Measurements from ENCODE around the gene KCNAB3. TPM values are rescaled to one million over a fixed set of nuclear protein-coding genes. Genes with fewer than 3 reads are reported as not detected.

Gene KCNAB3
- total and polyA plus RNA-seq, 2 donors (not counting 1 experiment from before 2014, with no cell fraction given) = 0.33 to 0.69 TPM

- no peak overlapping the region for H2AFZ ChIP-seq (ENCODE audit: low read length)
- H3K27ac ChIP-seq (ENCODE audit: insufficient read depth, low read length) = no peak overlapping the region
- H3K4me1 ChIP-seq (ENCODE audit: control insufficient read depth, extremely low read depth, insufficient read depth, low read length) = no peaks in the 10 kb centered on the region
- no peak overlapping the region for H3K4me3 ChIP-seq (replicated peaks in 1 of 4; ENCODE audit: control extremely low read depth in 1 of 4, insufficient read depth in 1 of 4, low read depth in 3 of 4, low read length in 4 of 4)
- no peaks in the 10 kb centered on the region for H3K79me2 ChIP-seq (ENCODE audit: control insufficient read depth, insufficient read depth, low read length)
- H3K9ac ChIP-seq (ENCODE audit: insufficient read depth, low read length) = no peak overlapping the region
- no peaks in the 10 kb centered on the region for H3K9me3 ChIP-seq (ENCODE audit: control insufficient read depth, insufficient read depth, low read depth, low read length)
- H3K27me3 ChIP-seq (ENCODE audit: control insufficient read depth, insufficient read depth, low read length) = no peaks in the 10 kb centered on the region
- H3K4me2 ChIP-seq (ENCODE audit: extremely low read depth, insufficient read depth, low read length) = no peak overlapping the region
- no peaks in the 10 kb centered on the region for H4K20me1 ChIP-seq (ENCODE audit: control insufficient read depth, extremely low read depth, insufficient read depth, low read length)
- H3K36me3 ChIP-seq (ENCODE audit: control insufficient read depth, insufficient read depth, low read length) = peaks cover 16% of the 10 kb centered on the region
- no peak for DNase-seq (ENCODE audit: low read depth in 2 of 2)
- TF ChIP-seq CTCF (conservative IDR thresholded peaks at IDR 0.05 in 1 of 2, IDR thresholded peaks at IDR 0.05 in 1 of 2; ENCODE audit: low read depth in 1 of 2, low read length in 2 of 2) = no peak
Measured at GRCh38 chr17:7950578-7950977, 20.9 kb upstream of the KCNAB3 start.

DNA sequence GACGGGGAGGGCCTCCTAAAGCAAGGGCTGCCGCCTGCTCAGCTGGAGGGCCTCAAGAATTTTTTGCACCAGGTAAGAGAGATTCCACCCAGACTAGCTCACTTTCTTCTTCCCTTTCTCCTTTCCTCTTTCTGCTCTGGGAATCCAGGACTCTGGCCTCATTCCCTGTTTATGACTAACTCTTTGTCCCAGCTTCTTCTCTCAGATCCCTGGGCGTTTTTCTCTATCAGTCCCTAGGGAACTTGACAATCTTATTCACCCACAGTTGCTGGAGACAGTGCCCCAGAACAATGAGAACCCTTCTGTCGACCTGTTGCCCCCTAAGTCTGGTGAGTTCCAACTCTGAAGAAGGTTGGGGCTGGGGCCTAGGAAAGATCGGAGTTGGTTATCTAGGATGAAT lies 18.0 kb upstream of the KCNAB3 start:
- H3K9ac ChIP-seq (ENCODE audit: insufficient read depth, low read length) = no peak overlapping the region
- no peak overlapping the region for H3K27ac ChIP-seq (ENCODE audit: insufficient read depth, low read length)
- no peak for DNase-seq (ENCODE audit: low read depth in 2 of 2)
- H3K4me3 ChIP-seq (replicated peaks in 1 of 4; ENCODE audit: control extremely low read depth in 1 of 4, insufficient read depth in 1 of 4, low read depth in 3 of 4, low read length in 4 of 4) = no peak overlapping the region
- H3K27me3 ChIP-seq (ENCODE audit: control insufficient read depth, insufficient read depth, low read length) = no peaks in the 10 kb centered on the region
- no peaks in the 10 kb centered on the region for H3K4me1 ChIP-seq (ENCODE audit: control insufficient read depth, extremely low read depth, insufficient read depth, low read length)
- H3K36me3 ChIP-seq (ENCODE audit: control insufficient read depth, insufficient read depth, low read length) = peaks cover 29% of the 10 kb centered on the region
- no peaks in the 10 kb centered on the region for H3K79me2 ChIP-seq (ENCODE audit: control insufficient read depth, insufficient read depth, low read length)
- H2AFZ ChIP-seq (ENCODE audit: low read length) = no peak overlapping the region
- no peaks in the 10 kb centered on the region for H4K20me1 ChIP-seq (ENCODE audit: control insufficient read depth, extremely low read depth, insufficient read depth, low read length)
- H3K4me2 ChIP-seq (ENCODE audit: extremely low read depth, insufficient read depth, low read length) = no peak overlapping the region
- TF ChIP-seq CTCF (conservative IDR thresholded peaks at IDR 0.05 in 1 of 2, IDR thresholded peaks at IDR 0.05 in 1 of 2; ENCODE audit: low read depth in 1 of 2, low read length in 2 of 2) (no peak), EZH2 (IDR thresholded peaks at IDR 0.05; ENCODE audit: low read length, missing control alignments) (no peak)
- H3K9me3 ChIP-seq (ENCODE audit: control insufficient read depth, insufficient read depth, low read depth, low read length) = no peaks in the 10 kb centered on the region

DNA sequence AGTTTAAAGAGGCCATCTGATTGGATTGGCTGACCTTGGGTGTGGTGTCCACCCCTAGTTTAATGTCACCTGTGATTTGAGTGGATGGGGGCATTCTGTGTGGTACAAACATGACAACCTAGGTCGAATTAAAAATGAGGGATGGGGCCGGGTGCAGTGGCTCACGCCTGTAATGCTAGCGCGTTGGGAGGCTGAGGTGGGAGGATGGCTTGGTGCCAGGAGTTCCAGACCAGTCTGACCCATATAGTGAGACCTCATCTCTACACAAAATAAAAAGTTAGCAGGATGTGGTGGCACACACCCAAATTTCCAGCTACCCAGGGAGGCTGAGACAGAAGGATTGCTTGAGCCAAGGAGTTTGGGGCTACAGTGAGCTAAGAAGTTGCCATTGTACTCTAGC lies 16.8 kb upstream of the KCNAB3 start:
- DNase-seq (ENCODE audit: low read depth in 2 of 2) = no peak
- no peak overlapping the region for H3K4me3 ChIP-seq (replicated peaks in 1 of 4; ENCODE audit: control extremely low read depth in 1 of 4, insufficient read depth in 1 of 4, low read depth in 3 of 4, low read length in 4 of 4)
- no peak overlapping the region for H3K9ac ChIP-seq (ENCODE audit: insufficient read depth, low read length)
- no peak overlapping the region for H3K27ac ChIP-seq (ENCODE audit: insufficient read depth, low read length)
- H3K4me2 ChIP-seq (ENCODE audit: extremely low read depth, insufficient read depth, low read length) = no peak overlapping the region
- H3K36me3 ChIP-seq (ENCODE audit: control insufficient read depth, insufficient read depth, low read length) = peaks cover 29% of the 10 kb centered on the region
- TF ChIP-seq CTCF (conservative IDR thresholded peaks at IDR 0.05 in 1 of 2, IDR thresholded peaks at IDR 0.05 in 1 of 2; ENCODE audit: low read depth in 1 of 2, low read length in 2 of 2) = no peak
- no peak for TF ChIP-seq EZH2 (IDR thresholded peaks at IDR 0.05; ENCODE audit: low read length, missing control alignments)
- H4K20me1 ChIP-seq (ENCODE audit: control insufficient read depth, extremely low read depth, insufficient read depth, low read length) = no peaks in the 10 kb centered on the region
- H2AFZ ChIP-seq (ENCODE audit: low read length) = no peak overlapping the region
- H3K9me3 ChIP-seq (ENCODE audit: control insufficient read depth, insufficient read depth, low read depth, low read length) = no peaks in the 10 kb centered on the region
- H3K79me2 ChIP-seq (ENCODE audit: control insufficient read depth, insufficient read depth, low read length) = no peaks in the 10 kb centered on the region
- H3K4me1 ChIP-seq (ENCODE audit: control insufficient read depth, extremely low read depth, insufficient read depth, low read length) = no peaks in the 10 kb centered on the region
- no peaks in the 10 kb centered on the region for H3K27me3 ChIP-seq (ENCODE audit: control insufficient read depth, insufficient read depth, low read length)
